NCI-H510A (cell line): ENCODE data around the gene ABHD16B.

Source experiments
- DNase-seq: peaks from one replicate; lab custom pipeline; 2025; lab: John Stamatoyannopoulos, UW

Gene ABHD16B

DNA sequence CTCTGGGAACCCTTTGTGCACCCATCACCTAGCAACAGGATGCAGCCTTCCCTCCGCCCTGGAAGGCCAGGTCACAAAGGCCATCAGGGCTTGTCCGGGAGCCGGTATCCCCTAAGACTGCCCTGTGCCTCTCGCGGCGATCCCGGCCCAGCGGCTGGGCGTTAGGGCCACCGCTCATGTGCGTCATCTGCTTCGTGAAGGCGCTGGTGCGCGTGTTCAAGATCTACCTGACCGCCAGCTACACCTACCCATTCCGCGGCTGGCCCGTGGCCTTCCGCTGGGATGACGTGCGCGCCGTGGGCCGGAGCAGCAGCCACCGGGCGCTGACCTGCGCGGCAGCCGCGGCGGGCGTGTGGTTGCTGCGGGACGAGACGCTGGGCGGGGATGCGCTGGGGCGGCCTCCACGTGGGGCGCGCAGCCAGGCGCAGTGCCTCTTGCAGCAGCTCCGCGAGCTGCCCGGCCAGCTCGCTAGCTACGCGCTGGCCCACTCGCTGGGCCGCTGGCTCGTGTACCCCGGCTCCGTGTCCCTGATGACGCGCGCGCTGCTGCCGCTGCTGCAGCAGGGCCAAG, at the start of gene ABHD16B:
ABHD16B (plus strand) TSS at position 134 of the 570 bp plus-strand sequence; CDS start at position 177, 43 bp downstream.
- DNase-seq, result no peak

DNA sequence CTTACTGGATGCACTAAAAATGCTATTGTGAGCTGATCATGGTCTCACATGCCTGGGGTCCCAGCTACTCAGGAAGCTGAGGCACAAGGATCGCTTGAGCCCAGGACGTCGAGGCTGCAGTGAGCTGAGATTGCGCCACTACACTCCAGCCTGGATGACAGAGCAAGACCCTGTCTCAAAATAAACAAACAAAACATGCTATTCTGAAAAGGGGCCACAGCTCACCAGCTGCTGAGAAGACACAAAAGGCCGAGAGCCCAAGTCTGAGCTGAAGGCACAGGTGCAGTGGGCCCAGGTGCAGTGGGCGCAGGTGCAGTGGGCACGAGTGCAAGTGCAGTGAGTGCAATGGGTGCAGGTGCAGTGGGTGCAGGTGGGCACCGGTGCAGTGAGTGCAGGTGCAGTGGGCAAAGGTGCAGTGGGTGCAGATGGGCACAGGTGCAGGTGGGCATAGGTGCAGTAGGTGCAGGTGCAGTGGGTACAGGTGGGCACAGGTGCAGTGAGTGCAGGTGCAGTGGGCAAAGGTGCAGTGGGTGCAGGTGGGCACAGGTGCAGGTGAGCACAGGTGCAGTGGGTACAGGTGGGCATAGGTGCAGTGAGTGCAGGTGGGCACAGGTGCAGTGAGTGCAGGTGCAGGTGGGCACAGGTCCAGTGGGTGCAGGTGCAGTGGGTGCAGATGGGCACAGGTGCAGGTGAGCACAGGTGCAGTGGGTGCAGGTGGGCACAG, 46.2 kb upstream of the ABHD16B start:
- DNase-seq, result no peak

DNA sequence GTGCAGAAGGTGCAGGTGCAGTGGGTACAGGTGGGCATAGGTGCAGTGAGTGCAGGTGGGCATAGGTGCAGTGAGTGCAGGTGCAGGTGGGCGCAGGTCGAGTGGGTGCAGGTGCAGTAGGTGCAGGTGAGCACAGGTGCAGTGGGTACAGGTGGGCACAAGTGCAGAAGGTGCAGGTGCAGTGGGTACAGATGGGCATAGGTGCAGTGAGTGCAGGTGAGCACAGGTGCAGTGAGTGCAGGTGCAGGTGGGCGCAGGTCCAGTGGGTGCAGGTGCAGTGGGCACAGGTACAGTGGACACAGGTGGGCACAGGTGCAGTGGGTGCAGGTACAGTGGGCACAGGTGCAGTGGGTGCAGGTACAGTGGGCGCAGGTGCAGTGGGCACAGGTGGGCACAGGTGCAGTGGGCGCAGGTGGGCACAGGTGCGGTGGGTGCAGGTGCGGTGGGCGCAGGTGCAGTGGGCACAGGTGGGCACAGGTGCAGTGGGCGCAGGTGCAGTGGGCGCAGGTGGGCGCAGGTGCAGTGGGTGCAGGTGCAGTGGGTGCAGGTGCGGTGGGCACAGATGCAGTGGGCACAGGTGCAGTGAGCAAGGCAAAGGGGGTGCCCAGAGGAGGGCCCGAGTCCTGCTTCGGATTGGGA, 45.6 kb upstream of the ABHD16B start:
- DNase-seq, result no peak

DNA sequence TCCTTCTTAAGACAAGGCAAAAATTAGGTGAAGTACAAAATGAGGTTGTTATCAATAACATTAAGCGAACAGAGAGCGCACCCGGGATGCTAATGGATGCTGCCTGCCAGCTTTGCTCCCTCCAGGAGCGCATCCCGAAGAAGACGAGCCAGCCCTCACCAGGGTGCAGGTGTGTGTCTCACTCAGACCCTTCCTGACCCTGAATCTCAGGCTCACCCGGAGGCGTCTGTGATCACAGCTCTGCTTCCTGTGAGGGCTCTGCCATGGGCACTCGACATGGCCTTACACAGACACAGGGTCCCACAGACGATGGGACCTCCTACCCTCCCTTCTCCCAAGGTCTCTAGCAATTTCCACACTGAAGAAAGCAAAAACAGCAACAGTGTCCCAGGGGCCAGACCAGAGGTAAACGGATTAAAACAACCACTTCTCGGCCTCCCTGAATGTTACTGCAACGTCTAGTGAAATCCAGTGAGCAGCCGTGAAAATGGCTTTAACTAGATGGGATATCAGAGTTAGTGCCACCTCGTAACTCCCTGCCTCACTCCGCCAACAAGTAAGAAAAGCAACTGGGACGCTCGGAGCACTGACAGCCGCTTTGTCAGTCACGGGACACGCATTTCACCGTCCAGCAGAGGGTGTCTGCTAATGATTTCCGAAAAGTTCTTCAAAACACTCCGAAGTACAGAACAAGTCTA, 41.9 kb upstream of the ABHD16B start:
- DNase-seq, result no peak

DNA sequence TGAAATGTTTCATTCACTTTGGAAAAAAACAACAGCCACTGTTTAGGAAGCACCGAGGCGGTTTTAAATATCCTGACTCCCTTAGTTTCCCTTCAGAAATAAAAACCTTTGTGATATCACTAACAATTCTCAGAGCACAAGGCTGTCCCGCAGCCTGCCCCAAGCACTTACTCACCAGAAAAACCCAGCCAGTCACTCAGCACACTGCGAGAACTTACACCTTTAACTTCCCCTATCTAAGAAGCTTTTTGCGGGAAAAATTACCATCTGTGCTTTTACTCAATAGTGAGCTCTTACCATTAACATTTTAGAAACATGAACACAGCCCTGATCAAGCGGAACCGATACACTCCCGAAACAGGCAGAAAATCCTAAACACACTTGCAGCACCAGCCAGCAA, 39.5 kb upstream of the ABHD16B start:
- DNase-seq, result no peak

DNA sequence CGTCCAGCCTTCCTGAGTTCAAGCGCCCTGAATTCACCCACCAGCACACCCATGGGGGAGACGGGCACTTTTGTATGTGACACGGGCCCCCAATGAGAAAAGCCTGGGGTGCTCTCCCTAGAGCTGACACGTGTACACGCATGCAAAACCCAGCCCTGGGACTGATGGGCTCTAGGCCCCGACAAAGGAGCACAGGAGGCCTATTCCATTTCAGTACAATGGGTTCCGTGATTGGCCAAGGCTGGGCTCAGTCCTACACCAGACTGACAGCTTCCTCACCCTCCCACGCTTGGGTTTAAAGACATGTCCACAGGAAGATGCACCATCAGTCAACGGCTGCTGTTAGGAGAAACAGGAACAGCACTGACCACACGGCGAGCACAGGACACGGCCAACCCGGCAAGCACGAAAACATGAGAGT, 39.0 kb upstream of the ABHD16B start:
- DNase-seq, result no peak

DNA sequence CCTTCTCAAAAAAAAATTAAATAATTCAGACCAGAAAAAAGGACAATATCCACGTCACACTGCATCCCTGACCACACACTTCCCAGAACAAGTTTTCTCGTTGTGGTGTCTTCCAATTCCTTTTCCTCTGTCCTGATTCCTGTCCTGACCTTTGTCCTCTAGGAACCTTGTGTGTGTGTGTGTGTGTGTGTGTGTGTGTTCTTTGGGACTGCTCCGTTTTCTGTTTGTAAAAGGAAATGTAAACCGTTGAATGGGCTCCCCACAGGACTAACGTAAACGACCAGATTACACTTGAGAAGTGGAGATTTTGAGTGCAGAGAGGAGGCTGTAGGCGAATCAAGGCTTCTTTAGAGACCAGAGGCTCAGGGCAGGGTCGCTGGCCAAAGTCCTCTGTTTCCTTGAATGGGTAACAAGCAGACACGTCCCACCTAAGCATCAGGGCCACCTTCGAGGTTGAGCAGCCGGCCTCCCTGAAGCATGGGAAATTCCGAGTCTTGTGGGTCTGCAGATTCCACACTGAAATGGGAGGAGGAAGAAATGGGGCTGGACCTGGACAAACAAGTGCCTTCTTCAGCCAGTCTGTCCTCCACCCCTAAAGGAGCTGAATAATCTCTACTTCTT, 37.5 kb upstream of the ABHD16B start:
- no peak for DNase-seq

DNA sequence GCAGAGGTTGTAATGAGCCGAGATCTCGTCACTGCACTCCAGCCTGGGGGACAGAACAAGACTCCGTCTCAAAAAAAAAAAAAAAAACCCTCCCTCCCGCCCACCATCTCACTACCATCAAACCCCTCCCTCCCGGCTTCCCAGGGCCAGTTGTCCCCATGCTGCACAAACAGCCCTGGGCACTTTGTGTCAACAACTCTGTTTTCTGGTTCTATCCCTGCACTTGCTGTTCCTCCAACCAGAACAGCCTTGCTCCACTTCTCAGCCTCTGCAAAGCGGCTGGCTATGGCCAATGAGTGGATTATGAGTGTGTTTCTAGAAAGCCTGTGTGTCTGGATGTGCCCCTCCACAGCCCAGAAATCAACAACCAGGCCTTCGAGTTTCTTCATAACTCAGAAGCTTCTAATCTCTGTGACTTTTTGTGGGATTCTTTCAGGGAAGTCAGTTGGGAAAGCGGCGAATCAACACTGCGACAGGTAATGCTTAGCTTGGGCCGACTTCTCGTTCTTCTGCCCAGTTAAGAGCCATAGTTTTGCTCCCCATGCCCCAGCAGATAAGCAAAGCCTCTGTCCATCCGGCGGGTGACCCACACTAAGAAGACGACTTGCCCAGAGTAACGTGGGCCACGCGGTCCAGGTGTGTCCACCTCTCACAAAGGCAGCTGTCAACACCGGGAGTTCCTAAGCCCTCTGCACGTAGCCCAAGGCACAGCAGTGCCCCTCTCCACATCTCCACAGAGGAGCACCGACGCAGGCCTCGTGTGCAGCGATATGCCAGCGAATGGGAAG, 35.8 kb upstream of the ABHD16B start:
- no peak for DNase-seq

DNA sequence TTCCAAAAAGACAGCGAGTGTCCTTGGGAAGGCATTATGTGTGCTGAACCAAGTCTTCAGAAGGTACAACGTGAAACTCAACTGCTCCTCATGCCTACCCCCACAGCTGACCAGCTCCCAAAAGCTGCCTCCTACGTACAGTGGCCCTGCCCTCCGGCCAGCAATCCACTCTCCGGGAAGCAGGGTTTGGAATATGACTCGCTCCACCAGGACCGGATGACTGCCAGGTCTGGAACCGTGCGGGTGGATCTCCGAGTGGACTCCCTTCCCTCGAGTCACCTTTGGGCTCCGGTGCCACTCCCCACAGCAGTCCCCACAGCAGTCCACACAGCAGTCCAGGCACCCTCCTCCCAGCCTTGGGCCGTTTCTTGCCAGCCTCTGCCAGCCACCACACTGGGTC, 34.5 kb upstream of the ABHD16B start:
- no peak for DNase-seq

DNA sequence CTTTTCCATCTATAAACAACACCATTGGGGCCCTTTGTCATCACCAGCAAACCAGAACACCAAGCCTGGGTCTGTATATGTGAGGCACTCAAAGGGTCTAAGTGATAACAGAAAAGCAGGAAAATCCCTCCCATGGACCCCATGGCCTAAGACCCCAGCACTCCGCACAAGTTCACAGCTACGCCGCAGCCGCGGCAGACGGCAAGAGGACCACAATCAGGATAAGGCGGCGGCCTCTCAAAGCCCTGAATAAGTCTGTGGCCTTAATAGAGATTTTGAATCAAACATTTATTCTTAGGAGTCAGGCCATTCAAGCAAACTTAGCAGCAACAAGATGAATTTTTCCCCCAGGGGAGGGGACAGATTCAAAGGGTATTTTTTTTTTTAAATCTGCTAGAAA, 33.2 kb upstream of the ABHD16B start:
- no peak for DNase-seq

DNA sequence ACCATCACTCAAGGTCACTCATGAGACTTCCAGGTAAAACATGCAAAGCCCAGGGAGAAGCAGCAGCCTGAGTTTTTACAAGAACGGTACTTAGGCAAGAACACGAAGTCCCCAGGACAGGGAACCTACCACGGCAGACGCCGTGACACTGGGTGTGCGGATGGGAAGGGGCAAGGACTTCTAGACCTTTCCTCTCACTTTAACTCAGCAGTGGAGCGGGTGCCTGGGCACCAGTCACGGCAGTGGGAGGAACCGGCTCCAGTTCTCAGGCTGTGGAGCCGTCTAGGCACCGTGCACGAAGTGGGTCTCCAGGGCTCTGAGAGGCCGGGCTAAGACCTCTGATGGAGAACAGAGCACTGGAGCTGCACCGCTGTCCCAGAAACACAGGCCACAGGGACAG, 32.8 kb upstream of the ABHD16B start:
- DNase-seq, result no peak

DNA sequence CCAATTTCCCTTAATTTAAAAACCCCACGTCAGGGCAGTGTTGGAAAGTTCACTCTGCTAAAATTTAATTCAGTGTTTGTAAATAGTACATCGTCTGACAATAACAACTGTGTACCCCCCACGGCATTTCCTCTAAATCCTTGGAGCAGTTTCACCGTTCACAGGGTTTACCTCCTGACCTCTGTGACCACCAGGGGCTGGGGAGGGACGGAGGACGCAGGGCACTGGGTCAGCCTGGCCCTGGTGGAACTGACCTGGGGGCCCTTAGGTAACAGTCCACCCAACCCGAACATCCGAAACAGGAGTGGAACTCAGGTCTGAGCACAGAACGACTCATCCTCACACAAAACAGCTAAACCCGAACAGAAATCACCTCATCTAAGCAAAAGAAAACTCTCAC, 32.3 kb upstream of the ABHD16B start:
- DNase-seq, result no peak

DNA sequence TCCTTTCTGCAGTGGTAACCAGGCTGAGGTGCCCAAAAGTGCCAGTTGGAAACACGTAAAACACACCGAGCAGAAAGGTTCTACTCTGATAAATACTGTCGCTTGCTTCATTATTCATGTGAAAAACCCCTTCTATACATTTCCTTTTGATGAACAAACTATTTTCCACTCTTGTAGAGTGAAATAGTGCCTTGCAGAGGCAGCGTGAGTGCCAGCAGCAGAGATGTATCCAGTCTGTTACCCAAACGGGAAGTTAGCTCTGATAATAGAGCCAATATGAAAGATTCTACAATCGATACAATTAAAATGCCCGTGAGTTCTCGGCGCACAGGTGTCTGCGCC, 31.7 kb upstream of the ABHD16B start:
- DNase-seq, result no peak

DNA sequence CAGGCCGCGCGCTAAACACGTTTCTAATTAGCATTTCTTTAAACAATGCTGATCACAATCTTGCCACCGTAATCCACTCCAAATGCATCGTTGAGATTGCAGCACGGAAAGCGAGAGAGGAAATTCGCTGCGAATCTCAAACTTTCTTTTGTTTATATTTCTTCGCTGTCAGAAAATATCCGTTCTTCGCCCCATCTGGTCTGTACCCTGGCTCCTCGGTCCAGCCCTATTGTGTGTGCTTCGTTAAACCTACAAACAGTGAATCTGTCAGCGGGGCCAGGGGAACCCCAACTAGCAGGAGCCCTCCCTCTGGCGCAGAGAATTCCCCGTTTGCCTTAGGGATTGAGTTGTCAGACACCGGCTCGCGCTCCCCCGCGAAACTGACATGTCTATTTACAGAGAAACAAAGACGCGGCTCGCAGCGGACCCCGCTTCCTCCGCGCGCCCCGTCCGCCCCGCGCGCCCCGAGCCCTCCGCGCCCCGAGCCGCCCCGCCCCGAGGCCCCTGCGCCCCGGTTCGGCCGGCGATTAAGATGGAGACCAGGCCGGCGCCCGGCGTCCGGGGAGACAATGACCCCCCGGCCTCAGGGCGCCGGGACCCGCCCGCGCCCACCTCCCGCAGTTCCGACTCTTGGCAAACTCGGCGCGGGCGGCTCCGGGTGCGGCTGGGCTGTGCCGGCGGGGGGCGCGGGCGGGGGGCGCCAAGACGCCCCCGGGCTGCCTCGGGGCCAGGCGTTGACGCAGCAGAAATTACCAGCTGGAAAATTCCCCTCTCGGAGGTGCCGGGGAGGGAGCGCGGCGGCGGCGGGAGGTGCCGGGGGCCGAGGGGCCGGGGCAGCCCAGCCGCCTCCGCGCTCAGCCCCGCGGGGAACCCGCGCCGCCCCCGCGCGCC, 31.1 kb upstream of the ABHD16B start:
- no peak for DNase-seq

DNA sequence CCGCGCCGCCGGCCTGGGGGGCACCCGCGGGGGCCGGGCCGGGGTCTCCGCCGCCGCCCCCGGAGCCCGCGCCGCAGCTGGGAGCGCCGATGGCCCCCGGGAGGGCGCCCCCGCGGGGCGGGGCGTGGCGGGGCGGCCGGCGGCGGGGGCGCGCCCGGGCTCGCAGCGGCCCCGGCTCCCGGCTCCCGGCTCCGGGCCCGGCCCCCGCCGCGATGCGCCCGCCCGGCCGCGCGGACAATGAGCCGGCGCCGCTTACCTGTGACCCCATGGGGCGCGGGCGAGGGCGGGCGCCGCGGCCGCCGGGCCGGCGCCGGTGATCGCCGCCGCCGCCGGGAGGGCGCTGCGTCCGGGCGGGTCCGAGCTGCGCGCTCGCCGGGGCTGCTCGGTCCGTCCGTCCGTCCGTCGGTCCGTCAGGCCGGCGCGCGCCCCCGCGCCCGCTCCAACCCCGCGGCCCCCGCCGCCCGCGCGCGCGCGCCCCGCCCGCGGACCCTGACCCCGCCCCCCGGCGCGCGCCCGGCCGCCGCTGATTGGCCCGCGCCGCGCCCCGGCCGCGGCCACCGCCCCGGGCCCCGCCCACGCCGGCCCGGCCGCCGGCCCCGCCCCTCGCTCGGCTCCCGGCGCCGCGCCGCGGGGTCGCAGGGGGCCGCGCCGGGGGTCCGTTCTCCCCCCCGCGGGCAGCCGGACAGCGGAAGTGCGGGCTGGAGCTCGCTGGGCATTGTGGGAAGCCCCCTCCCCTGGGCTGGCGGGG, 30.3 kb upstream of the ABHD16B start, which contains the start of gene ZBTB46:
ZBTB46 (minus strand) TSS at position 424 of the 748 bp plus-strand sequence. CDS start 40,507 bp downstream, outside the sequence.
- DNase-seq, result no peak

DNA sequence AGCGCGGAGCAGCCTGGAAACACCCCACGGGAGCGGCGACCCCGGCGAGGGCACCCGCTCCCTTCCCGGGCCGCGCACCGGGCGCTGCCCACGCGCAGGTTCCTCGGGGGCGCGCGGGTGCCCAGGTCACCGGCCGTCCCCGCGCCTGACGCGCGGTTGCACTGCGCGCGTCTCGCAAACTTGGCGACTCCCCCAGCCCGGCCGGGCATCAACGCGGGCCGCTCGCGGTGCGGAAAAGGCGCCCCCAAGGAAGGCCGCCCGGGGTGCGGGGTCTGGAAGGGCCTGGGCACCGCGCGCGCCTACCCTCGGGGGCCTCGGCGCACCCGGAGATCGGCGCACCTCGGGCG, 29.7 kb upstream of the ABHD16B start:
- DNase-seq, result no peak

DNA sequence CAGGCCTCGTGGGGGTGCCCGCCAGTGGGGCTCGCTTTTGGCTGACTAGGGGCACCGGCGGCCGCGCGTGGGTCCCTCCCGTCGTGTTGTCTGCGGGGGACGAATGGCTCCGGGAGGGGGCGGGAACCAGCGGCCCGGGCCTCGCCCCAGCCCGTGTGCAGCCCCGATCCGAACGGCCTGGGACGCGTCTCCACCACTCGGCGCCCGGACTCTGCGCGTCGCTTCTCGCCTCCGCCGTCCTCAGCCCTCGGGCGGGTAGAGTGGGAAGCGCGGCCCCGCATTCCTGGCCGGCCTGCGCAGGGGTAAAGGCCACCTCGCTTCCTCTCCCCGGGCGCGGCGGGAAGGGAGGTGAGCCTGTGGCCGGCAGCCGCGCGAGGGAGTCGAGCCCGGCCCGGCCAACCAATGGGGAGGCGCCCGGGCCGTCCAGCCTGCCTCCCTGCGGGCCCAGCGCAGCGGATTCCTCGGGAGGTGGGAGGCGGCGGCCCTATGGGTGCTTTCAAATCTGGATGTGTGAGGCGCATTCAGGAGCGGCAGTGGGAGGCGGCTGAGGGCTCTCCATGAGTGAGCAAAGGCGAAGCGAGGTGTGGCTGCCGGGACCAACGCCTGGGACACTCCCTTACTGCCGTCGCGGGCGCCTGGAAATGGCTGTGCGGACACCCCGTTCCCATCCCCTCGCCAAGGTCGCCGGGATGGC, 29.2 kb upstream of the ABHD16B start:
- no peak for DNase-seq

DNA sequence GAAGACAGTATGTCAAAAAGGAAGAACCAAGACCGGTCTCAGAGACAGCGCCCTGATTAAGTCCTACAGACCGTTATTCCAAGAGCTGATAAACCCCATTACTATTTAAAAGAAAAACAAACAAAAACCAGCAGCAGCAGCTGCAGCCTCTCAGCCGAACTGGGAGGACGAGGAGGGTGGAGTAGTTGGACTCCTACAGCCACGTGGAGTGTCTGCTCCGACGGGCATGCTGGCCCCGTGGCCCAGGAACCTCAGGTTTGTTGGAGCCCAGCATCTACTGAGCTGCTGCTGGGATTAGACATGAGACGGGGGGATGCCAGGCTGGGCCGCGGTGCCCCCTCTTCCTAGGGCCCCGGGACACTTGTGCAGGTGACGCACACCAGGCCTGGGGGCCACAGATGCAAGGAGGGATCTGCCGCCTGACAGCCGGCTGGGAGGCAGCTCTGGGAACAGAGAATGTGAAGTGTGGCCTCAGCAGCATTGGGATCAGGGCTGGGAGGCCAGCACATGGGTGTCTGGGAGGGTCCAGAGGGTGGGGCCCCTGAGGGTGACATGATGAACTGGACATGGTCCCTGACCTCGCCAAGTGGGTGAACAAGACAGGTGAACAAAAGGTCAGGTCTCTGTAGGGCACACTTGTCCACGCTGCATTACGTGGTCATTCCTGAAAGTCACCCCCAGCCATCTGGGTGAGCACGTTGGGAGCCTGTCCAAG, 27.4 kb upstream of the ABHD16B start:
- no peak for DNase-seq

DNA sequence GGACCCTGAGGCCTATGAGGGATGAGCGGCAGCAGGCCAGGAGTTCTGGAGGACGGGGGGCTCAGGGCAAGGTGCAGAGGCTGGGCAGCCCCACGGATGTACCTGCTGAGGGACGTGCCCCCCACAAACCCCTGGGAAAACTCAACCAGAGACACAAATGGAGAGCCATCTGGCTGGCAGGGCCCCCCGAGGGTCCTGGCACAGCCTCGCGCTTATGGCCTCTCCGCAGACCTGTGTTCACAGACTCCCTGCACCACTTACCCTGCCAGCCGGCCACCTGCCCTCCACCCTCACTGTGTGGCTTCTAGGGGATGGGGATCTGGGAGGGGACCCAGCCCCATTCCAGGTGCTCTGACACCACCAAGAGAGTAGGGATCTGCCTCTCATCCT, 26.8 kb upstream of the ABHD16B start:
- DNase-seq, result no peak
